Neuronal stem cell (in vitro differentiated cells): Measurements from ENCODE around the gene TMEM45B.

Experiments
- DNase-seq: peaks from one replicate; pipeline ENCODE4 v3.0.0-alpha.2; 2013; ENCODE audit warnings: low spot score
- H2AFZ ChIP-seq: one replicate; pipeline ENCODE4 v1.6.1; 2013; ENCODE audit warnings: mild to moderate bottlenecking, low read length, inconsistent platforms
- H2AK5ac ChIP-seq: 2 replicates; pipeline ENCODE4 v1.6.1; 2013; ENCODE audit warnings: low read depth, mild to moderate bottlenecking, inconsistent platforms, low read length, moderate library complexity, mixed read lengths
- H2BK120ac ChIP-seq: 2 replicates; pipeline ENCODE4 v1.6.1; 2013; ENCODE audit warnings: low read depth, mild to moderate bottlenecking, inconsistent platforms, low read length, moderate library complexity, mixed read lengths
- H2BK12ac ChIP-seq: one replicate; pipeline ENCODE4 v1.6.1; 2013; ENCODE audit warnings: low read length, inconsistent platforms
- H2BK15ac ChIP-seq: 2 replicates; pipeline ENCODE4 v1.6.1; 2013; ENCODE audit warnings: mild to moderate bottlenecking, low read length, inconsistent platforms, mixed read lengths
- H2BK5ac ChIP-seq: one replicate; pipeline ENCODE4 v1.6.1; 2013; ENCODE audit warnings: inconsistent platforms, mild to moderate bottlenecking, low read length, moderate library complexity
- H3K14ac ChIP-seq: one replicate; pipeline ENCODE4 v1.6.1; 2013; ENCODE audit warnings: low read length, inconsistent platforms
- H3K18ac ChIP-seq: 2 replicates; pipeline ENCODE4 v1.6.1; 2013; ENCODE audit warnings: low read length, inconsistent platforms
- H3K23ac ChIP-seq: 2 replicates; pipeline ENCODE4 v1.6.1; 2013; ENCODE audit warnings: low read depth, mild to moderate bottlenecking, mixed read lengths, low read length, inconsistent platforms; ENCODE audit not compliant: poor library complexity
- H3K27ac ChIP-seq: replicated peaks from 3 replicates; pipeline ENCODE4 v1.5.1; 2013; ENCODE audit warnings: low read length, inconsistent platforms
- H3K27me3 ChIP-seq, 3 experiments: 2 replicates each; pipeline ENCODE4 v1.6.1; 2013; ENCODE audit warnings: low read length in 3 of 3, mild to moderate bottlenecking in 2 of 3, inconsistent platforms in 1 of 3, low read depth in 1 of 3, mixed read lengths in 1 of 3, moderate library complexity in 1 of 3; ENCODE audit not compliant: control insufficient read depth in 3 of 3, insufficient read depth in 3 of 3
- H3K36me3 ChIP-seq, 2 donors: replicated peaks in 1 of 2; 2 replicates each; pipeline ENCODE4 v1.6.1; 2013; ENCODE audit warnings: low read length in 2 of 2; ENCODE audit not compliant: control insufficient read depth in 2 of 2, insufficient read depth in 2 of 2
- H3K4ac ChIP-seq: 2 replicates; pipeline ENCODE4 v1.6.1; 2013; ENCODE audit warnings: inconsistent platforms, mild to moderate bottlenecking, low read length, moderate library complexity
- H3K4me1 ChIP-seq, 2 donors: 1 replicate in 1 of 2; 2 replicates in 1 of 2; pipeline ENCODE4 v1.6.1; 2013; ENCODE audit warnings: low read length in 2 of 2, low read depth in 1 of 2; ENCODE audit not compliant: control insufficient read depth in 2 of 2, insufficient read depth in 1 of 2
- H3K4me2 ChIP-seq: one replicate; pipeline ENCODE4 v1.6.1; 2013; ENCODE audit warnings: mild to moderate bottlenecking, low read length, inconsistent platforms; ENCODE audit not compliant: insufficient read depth, poor library complexity, severe bottlenecking
- H3K4me3 ChIP-seq, 2 donors: 2 replicates each; pipeline ENCODE4 v1.5.1; 2013; ENCODE audit warnings: low read length in 2 of 2, mild to moderate bottlenecking in 2 of 2, inconsistent platforms in 1 of 2, moderate library complexity in 1 of 2
- H3K79me1 ChIP-seq: one replicate; pipeline ENCODE4 v1.6.1; 2013; ENCODE audit warnings: low read depth, mild to moderate bottlenecking, inconsistent platforms, low read length, moderate library complexity
- H3K9ac ChIP-seq: one replicate; pipeline ENCODE4 v1.6.1; 2013; ENCODE audit warnings: mild to moderate bottlenecking, low read depth, low read length, inconsistent platforms; ENCODE audit not compliant: poor library complexity
- H3K9me3 ChIP-seq, 2 donors: replicated peaks in 1 of 2; 2 replicates each; pipeline versions ENCODE3 to v1.6.1; 2013; ENCODE audit warnings: low read length in 2 of 2, mild to moderate bottlenecking in 2 of 2, inconsistent platforms in 1 of 2, low read depth in 1 of 2, mixed read lengths in 1 of 2, moderate library complexity in 1 of 2; ENCODE audit not compliant: control insufficient read depth in 2 of 2, insufficient read depth in 1 of 2
- H4K8ac ChIP-seq: one replicate; pipeline ENCODE4 v1.6.1; 2013; ENCODE audit warnings: low read depth, mild to moderate bottlenecking, inconsistent platforms, low read length, moderate library complexity
- H4K91ac ChIP-seq: one replicate; pipeline ENCODE4 v1.6.1; 2013; ENCODE audit warnings: low read length, low read depth, mild to moderate bottlenecking, inconsistent platforms; ENCODE audit not compliant: poor library complexity
- WGBS, 2 donors: extraction: QIAGEN DNeasy Blood & Tissue Kit; methylation state at CpG; one replicate each; pipeline ENCODE4 v1.1.7; 2013; ENCODE audit warnings: missing lambda C conversion rate in 2 of 2, mixed read lengths in 1 of 2; ENCODE audit not compliant: insufficient read length in 2 of 2, insufficient replicate concordance in 1 of 2; ENCODE audit errors: extremely low coverage in 2 of 2; 5-methylcytosine and 5-hydroxymethylcytosine counted together

Gene TMEM45B

GRCh38 chr11:129853518-129854231 lies 38.0 kb downstream of the TMEM45B start:
- H3K36me3 ChIP-seq: no peaks in the 10 kb centered on the region
- H3K18ac ChIP-seq: peak overlapping the region; percentile 38
- no peak overlapping the region for H4K8ac ChIP-seq
- H3K23ac ChIP-seq: no peak overlapping the region
- peaks cover 0 to 5% of the 10 kb centered on the region in 2 donors for H3K4me1 ChIP-seq
- no peak overlapping the region for H3K4me2 ChIP-seq
- no peak overlapping the region for H3K14ac ChIP-seq
- H3K9me3 ChIP-seq: no peaks in the 10 kb centered on the region
- no peaks in the 10 kb centered on the region for H3K79me1 ChIP-seq
- DNase-seq: no peak
- no peak overlapping the region for H2AFZ ChIP-seq
- no peak overlapping the region for H3K27ac ChIP-seq
- no peak overlapping the region for H2BK12ac ChIP-seq
- no peak overlapping the region for H3K4ac ChIP-seq
- no peak overlapping the region for H2BK120ac ChIP-seq
- H3K4me3 ChIP-seq: no peak overlapping the region
- no peak overlapping the region for H2BK5ac ChIP-seq
- H4K91ac ChIP-seq: no peak overlapping the region
- H3K9ac ChIP-seq: no peak overlapping the region
- H2BK15ac ChIP-seq: no peak overlapping the region
- no peaks in the 10 kb centered on the region for H3K27me3 ChIP-seq
- H2AK5ac ChIP-seq: no peak overlapping the region
- WGBS, 2 donors: no CpG with 5 or more reads among the region's 10 CpGs

DNA sequence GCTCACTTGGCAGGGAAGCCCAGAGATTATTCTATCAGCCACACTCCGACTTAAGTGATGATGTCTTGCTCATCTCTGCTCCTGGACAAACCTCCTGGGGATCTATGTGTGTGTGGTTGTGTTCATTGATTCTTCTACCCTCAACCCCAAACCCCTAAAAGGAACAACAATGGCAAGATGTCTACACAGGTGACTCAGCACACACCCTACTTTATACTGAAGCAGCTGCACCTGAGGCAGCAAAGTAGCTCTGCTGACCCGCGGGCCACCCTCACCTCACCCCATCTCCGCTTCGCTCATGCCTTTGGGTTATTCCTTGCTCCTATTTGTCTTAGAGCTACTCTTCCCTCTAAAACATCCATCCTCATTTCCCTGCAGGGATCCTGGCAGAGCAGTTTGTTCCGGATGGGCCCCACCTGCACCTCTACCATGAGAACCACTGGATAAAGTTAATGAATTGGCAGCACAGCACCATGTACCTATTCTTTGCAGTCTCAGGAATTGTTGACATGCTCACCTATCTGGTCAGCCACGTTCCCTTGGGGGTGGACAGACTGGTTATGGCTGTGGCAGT lies 38.7 kb downstream of the TMEM45B start:
- Histone ChIP-seq H3K79me1 (no peaks in the 10 kb centered on the region), H4K8ac (no peak overlapping the region), H2BK5ac (no peak overlapping the region), H2BK12ac (no peak overlapping the region), H3K4me1 (peaks cover 0 to 5% of the 10 kb centered on the region in 2 donors), H4K91ac (no peak overlapping the region), H3K36me3 (no peaks in the 10 kb centered on the region), H3K4me2 (no peak overlapping the region), H3K14ac (no peak overlapping the region), H3K18ac (no peak overlapping the region), H2BK15ac (no peak overlapping the region), H3K23ac (no peak overlapping the region), H3K4me3 (peak overlapping the region in 1 of 2 donors; percentile 14), H3K27ac (no peak overlapping the region), H2AFZ (no peak overlapping the region), H3K4ac (no peak overlapping the region), H2BK120ac (no peak overlapping the region), H2AK5ac (no peak overlapping the region), H3K9me3 (no peaks in the 10 kb centered on the region), H3K27me3 (no peaks in the 10 kb centered on the region), H3K9ac (no peak overlapping the region)
- no CpG with 5 or more reads among the region's 7 CpGs for WGBS, 2 donors
- no peak for DNase-seq

DNA sequence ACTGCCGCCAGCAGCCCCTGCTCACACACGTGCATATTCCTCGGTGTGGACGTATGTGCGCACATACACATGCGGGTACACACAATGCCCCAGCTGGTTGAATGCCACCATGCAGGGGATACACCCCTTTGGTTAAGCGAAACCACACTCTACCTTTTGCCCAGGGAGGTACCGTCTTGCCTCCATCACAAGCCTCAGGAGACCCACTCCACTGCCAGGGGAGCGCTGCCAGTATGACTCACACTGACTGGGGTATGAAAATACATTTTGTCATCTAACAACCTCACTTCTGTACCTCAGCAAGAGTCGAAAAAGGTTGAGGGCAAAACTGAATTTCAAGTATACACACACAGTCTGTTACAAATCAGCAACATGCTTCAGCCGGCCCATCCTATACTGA lies 39.4 kb downstream of the TMEM45B start:
- no peak overlapping the region for H4K8ac ChIP-seq
- no peak overlapping the region for H2BK12ac ChIP-seq
- no peak overlapping the region for H2BK5ac ChIP-seq
- no peaks in the 10 kb centered on the region for H3K79me1 ChIP-seq
- no peaks in the 10 kb centered on the region for H3K27me3 ChIP-seq
- no peaks in the 10 kb centered on the region for H3K9me3 ChIP-seq
- H2BK15ac ChIP-seq: no peak overlapping the region
- no peak overlapping the region for H3K4me2 ChIP-seq
- H3K4ac ChIP-seq: no peak overlapping the region
- no peak overlapping the region for H3K23ac ChIP-seq
- H3K9ac ChIP-seq: no peak overlapping the region
- no peak overlapping the region for H3K18ac ChIP-seq
- H4K91ac ChIP-seq: no peak overlapping the region
- H2AK5ac ChIP-seq: no peak overlapping the region
- no peak overlapping the region for H3K27ac ChIP-seq
- H3K4me3 ChIP-seq: no peak overlapping the region
- no CpG with 5 or more reads among the region's 11 CpGs for WGBS, 2 donors
- peaks cover 0 to 5% of the 10 kb centered on the region in 2 donors for H3K4me1 ChIP-seq
- no peak overlapping the region for H2BK120ac ChIP-seq
- no peak overlapping the region for H3K14ac ChIP-seq
- no peak for DNase-seq
- peaks cover 2 to 6% of the 10 kb centered on the region in 2 donors for H3K36me3 ChIP-seq
- H2AFZ ChIP-seq: no peak overlapping the region

GRCh38 chr11:129856036-129856435 lies 40.4 kb downstream of the TMEM45B start:
- Histone ChIP-seq H3K23ac (no peak overlapping the region), H2AK5ac (no peak overlapping the region), H3K4me2 (no peak overlapping the region), H3K9me3 (no peaks in the 10 kb centered on the region), H2AFZ (no peak overlapping the region), H3K18ac (no peak overlapping the region), H3K79me1 (no peaks in the 10 kb centered on the region), H3K4me1 (peaks cover 0 to 5% of the 10 kb centered on the region in 2 donors), H3K4ac (no peak overlapping the region), H3K27me3 (no peaks in the 10 kb centered on the region), H2BK120ac (no peak overlapping the region), H3K4me3 (no peak overlapping the region), H3K36me3 (peaks cover 4 to 14% of the 10 kb centered on the region in 2 donors), H4K91ac (no peak overlapping the region), H3K27ac (no peak overlapping the region), H2BK12ac (no peak overlapping the region), H4K8ac (no peak overlapping the region), H2BK15ac (no peak overlapping the region), H3K14ac (no peak overlapping the region), H3K9ac (no peak overlapping the region), H2BK5ac (no peak overlapping the region)
- DNase-seq: no peak
- WGBS, 2 donors: no CpG with 5 or more reads among the region's 8 CpGs
